Mesendoderm (in vitro differentiated cells): ENCODE data around the gene DACT3.

Experiments
- DNase-seq: peaks from one replicate; pipeline ENCODE4 v3.0.0; 2013
- H2AK5ac ChIP-seq: 2 replicates; pipeline ENCODE4 v1.6.1; 2013; ENCODE audit warnings: low read length, inconsistent platforms
- H2BK120ac ChIP-seq: 2 replicates; pipeline ENCODE4 v1.6.1; 2013; ENCODE audit warnings: low read depth, mild to moderate bottlenecking, low read length, moderate library complexity, mixed read lengths
- H2BK15ac ChIP-seq: replicated peaks from 2 replicates; pipeline ENCODE4 v1.6.1; 2013; ENCODE audit warnings: low read depth, mild to moderate bottlenecking, moderate library complexity
- H2BK5ac ChIP-seq: 2 replicates; pipeline ENCODE4 v1.6.1; 2013; ENCODE audit warnings: low read length, inconsistent platforms
- H3K18ac ChIP-seq: 2 replicates; pipeline ENCODE4 v1.6.1; 2013; ENCODE audit warnings: mild to moderate bottlenecking, low read length, mixed read lengths
- H3K23ac ChIP-seq: one replicate; pipeline ENCODE4 v1.6.1; 2013; ENCODE audit warnings: low read length
- H3K27ac ChIP-seq: 2 replicates; pipeline ENCODE4 v1.5.1; 2013; ENCODE audit warnings: low read depth, mild to moderate bottlenecking, inconsistent platforms, low read length, moderate library complexity
- H3K27me3 ChIP-seq: 2 replicates; pipeline ENCODE4 v1.6.1; 2013; ENCODE audit warnings: low read length, control low read depth, mild to moderate bottlenecking, inconsistent platforms; ENCODE audit not compliant: insufficient read depth, poor library complexity
- H3K36me3 ChIP-seq: 2 replicates; pipeline ENCODE4 v1.6.1; 2013; ENCODE audit warnings: low read length, inconsistent platforms; ENCODE audit not compliant: control insufficient read depth, insufficient read depth
- H3K4ac ChIP-seq: one replicate; pipeline ENCODE4 v1.6.1; 2013; ENCODE audit warnings: low read depth, mild to moderate bottlenecking, low read length, moderate library complexity
- H3K4me1 ChIP-seq: 2 replicates; pipeline ENCODE4 v1.6.1; 2013; ENCODE audit warnings: low read depth, low read length, inconsistent platforms; ENCODE audit not compliant: control insufficient read depth
- H3K4me2 ChIP-seq: 2 replicates; pipeline ENCODE4 v1.6.1; 2013; ENCODE audit warnings: low read length
- H3K4me3 ChIP-seq: 2 replicates; pipeline ENCODE4 v1.5.1; 2013; ENCODE audit warnings: mild to moderate bottlenecking, low read length
- H3K56ac ChIP-seq: one replicate; pipeline ENCODE4 v1.6.1; 2013; ENCODE audit warnings: low read length
- H3K79me1 ChIP-seq: 2 replicates; pipeline ENCODE4 v1.6.1; 2013; ENCODE audit warnings: low read length, inconsistent platforms
- H3K79me2 ChIP-seq: 2 replicates; pipeline ENCODE4 v1.6.1; 2013; ENCODE audit warnings: mild to moderate bottlenecking, low read length; ENCODE audit not compliant: control insufficient read depth, insufficient read depth
- H3K9ac ChIP-seq: 2 replicates; pipeline ENCODE4 v1.6.1; 2013; ENCODE audit warnings: low read length, inconsistent platforms
- H4K5ac ChIP-seq: one replicate; pipeline ENCODE4 v1.6.1; 2013; ENCODE audit warnings: low read length
- H4K8ac ChIP-seq: one replicate; pipeline ENCODE4 v1.6.1; 2013; ENCODE audit warnings: low read depth, mild to moderate bottlenecking, control low read depth, low read length, moderate library complexity
- WGBS: extraction: QIAGEN DNeasy Blood & Tissue Kit; methylation state at CpG from one replicate; pipeline ENCODE4 v1.1.7; 2013; ENCODE audit warnings: low lambda C conversion rate, missing lambda C conversion rate; ENCODE audit not compliant: insufficient coverage; ENCODE audit errors: extremely low coverage; 5-methylcytosine and 5-hydroxymethylcytosine counted together

The DACT3 gene

DNA sequence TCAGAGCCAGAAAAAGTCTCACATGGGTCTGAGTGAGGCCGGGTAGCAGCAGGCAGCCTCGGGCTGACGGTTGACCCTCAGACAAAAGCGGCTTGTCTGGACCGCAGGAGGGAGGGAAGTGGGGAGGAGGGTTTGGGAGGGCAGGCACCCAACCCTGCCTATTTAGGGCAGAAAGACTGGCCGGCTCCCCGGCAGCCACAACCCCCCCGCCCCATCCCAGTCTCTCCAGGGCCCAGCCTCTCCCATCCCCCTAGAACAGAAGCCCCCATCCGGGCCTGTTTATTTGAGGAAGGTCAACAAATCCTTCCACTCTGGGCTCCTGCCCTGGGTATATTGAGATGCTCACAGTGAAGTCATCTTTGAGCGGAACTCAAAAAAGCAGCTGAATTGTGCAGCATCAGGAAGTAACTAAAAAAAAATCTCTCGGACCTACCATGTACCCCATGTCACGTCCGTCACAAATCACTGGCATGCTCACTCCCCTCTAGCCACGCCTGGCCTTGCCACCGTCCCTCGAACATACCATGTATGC is 6.3 kb downstream of the DACT3 start:
- peak; percentile 44 for DNase-seq
- H3K18ac ChIP-seq = no peak overlapping the region
- no peak overlapping the region for H3K4me2 ChIP-seq
- peaks cover 7% of the 10 kb centered on the region for H3K27me3 ChIP-seq
- no peak overlapping the region for H4K5ac ChIP-seq
- H2BK120ac ChIP-seq = no peak overlapping the region
- WGBS = no CpG with 5 or more reads among the region's 16 CpGs
- H3K56ac ChIP-seq = peak overlapping the region; percentile 65
- peak overlapping the region; percentile 22 for H3K4ac ChIP-seq
- H3K4me3 ChIP-seq = no peak overlapping the region
- no peaks in the 10 kb centered on the region for H3K79me2 ChIP-seq
- no peak overlapping the region for H3K23ac ChIP-seq
- no peak overlapping the region for H2BK5ac ChIP-seq
- no peaks in the 10 kb centered on the region for H3K36me3 ChIP-seq
- H2BK15ac ChIP-seq = no peak overlapping the region
- no peaks in the 10 kb centered on the region for H3K4me1 ChIP-seq
- H4K8ac ChIP-seq = no peak overlapping the region
- no peaks in the 10 kb centered on the region for H3K79me1 ChIP-seq
- no peak overlapping the region for H2AK5ac ChIP-seq
- no peak overlapping the region for H3K9ac ChIP-seq
- H3K27ac ChIP-seq = no peak overlapping the region

DNA sequence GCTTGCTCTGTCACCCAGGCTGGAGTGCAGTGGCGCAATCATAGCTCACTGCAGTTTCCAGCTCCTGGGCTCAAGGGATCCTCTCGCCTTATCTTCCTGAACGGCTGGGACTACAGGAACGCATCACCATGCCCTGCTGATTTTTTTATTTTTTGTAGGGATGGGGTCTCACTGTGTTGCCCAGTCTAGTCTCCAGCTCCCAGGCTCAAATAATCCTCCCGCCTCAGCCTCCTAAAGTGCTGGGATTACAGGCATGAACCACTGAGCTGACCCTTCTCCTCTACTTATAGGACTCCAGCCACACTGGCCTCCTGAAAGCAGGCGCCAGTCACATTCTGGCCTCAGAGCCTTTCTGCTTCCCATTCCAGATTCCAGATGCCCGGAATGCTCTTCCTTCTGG is 10.5 kb downstream of the DACT3 start:
- no peak overlapping the region for H3K4ac ChIP-seq
- H3K36me3 ChIP-seq = no peaks in the 10 kb centered on the region
- no peaks in the 10 kb centered on the region for H3K79me2 ChIP-seq
- H2BK15ac ChIP-seq = no peak overlapping the region
- no peak overlapping the region for H3K27ac ChIP-seq
- H4K5ac ChIP-seq = no peak overlapping the region
- no peak for DNase-seq
- H3K79me1 ChIP-seq = no peaks in the 10 kb centered on the region
- H3K56ac ChIP-seq = no peak overlapping the region
- H3K9ac ChIP-seq = no peak overlapping the region
- no peaks in the 10 kb centered on the region for H3K4me1 ChIP-seq
- no peak overlapping the region for H2BK5ac ChIP-seq
- H2BK120ac ChIP-seq = no peak overlapping the region
- no peak overlapping the region for H4K8ac ChIP-seq
- H3K4me2 ChIP-seq = no peak overlapping the region
- WGBS = no CpG with 5 or more reads among the region's 7 CpGs
- H3K4me3 ChIP-seq = no peak overlapping the region
- H3K23ac ChIP-seq = no peak overlapping the region
- no peak overlapping the region for H2AK5ac ChIP-seq
- H3K27me3 ChIP-seq = peaks cover 36% of the 10 kb centered on the region
- no peak overlapping the region for H3K18ac ChIP-seq

- no peak overlapping the region for H3K9ac ChIP-seq
- no CpG with 5 or more reads among the region's 144 CpGs for WGBS
- H2BK5ac ChIP-seq = no peak overlapping the region
- DNase-seq = no peak
- H3K79me1 ChIP-seq = no peaks in the 10 kb centered on the region
- H3K18ac ChIP-seq = no peak overlapping the region
- no peak overlapping the region for H4K5ac ChIP-seq
- H2BK15ac ChIP-seq = no peak overlapping the region
- H3K79me2 ChIP-seq = no peaks in the 10 kb centered on the region
- no peak overlapping the region for H3K23ac ChIP-seq
- no peak overlapping the region for H3K56ac ChIP-seq
- peaks cover 36% of the 10 kb centered on the region for H3K27me3 ChIP-seq
- H3K4me1 ChIP-seq = no peaks in the 10 kb centered on the region
- no peaks in the 10 kb centered on the region for H3K36me3 ChIP-seq
- no peak overlapping the region for H3K27ac ChIP-seq
- no peak overlapping the region for H2AK5ac ChIP-seq
- no peak overlapping the region for H2BK120ac ChIP-seq
- H3K4ac ChIP-seq = no peak overlapping the region
- no peak overlapping the region for H3K4me2 ChIP-seq
- no peak overlapping the region for H4K8ac ChIP-seq
- H3K4me3 ChIP-seq = no peak overlapping the region
Observed at GRCh38 chr19:46648961-46649960, 11.7 kb downstream of the DACT3 start.

- WGBS = no CpG with 5 or more reads among the region's 63 CpGs
- Histone ChIP-seq H3K23ac (no peak overlapping the region), H3K4me3 (no peak overlapping the region), H3K79me2 (no peaks in the 10 kb centered on the region), H2AK5ac (no peak overlapping the region), H3K56ac (no peak overlapping the region), H2BK15ac (no peak overlapping the region), H2BK120ac (no peak overlapping the region), H4K8ac (no peak overlapping the region), H3K27me3 (peaks cover 36% of the 10 kb centered on the region), H3K27ac (no peak overlapping the region), H4K5ac (no peak overlapping the region), H3K36me3 (no peaks in the 10 kb centered on the region), H3K18ac (no peak overlapping the region), H3K79me1 (no peaks in the 10 kb centered on the region), H3K9ac (no peak overlapping the region), H3K4ac (no peak overlapping the region), H3K4me2 (no peak overlapping the region), H2BK5ac (no peak overlapping the region), H3K4me1 (no peaks in the 10 kb centered on the region)
- no peak for DNase-seq
Observed at GRCh38 chr19:46648060-46648960, 12.7 kb downstream of the DACT3 start.

DNA sequence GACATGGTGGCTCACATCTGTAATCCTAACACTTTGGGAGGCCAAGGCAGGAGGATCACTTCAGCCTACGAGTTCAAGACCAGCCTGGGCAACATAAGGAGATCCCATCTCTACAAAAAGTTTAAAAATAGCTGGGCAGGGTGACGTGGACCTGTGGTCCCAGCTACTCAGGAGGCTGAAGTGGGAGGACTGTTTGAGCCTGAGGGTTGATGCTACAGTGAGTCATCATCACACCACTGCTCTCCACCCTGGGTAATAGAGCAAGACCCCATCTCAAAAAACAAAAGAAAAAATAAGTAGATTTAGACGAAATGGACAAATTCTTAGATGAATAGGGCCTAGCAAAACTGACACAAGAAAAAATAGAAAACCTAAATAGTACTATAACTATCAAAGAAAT is 14.6 kb downstream of the DACT3 start:
- H3K27me3 ChIP-seq = peaks cover 36% of the 10 kb centered on the region
- no peak overlapping the region for H3K23ac ChIP-seq

More for the DNA sequence above, 14.6 kb downstream of the DACT3 start:
- Histone ChIP-seq H3K4me1 (no peaks in the 10 kb centered on the region), H2BK5ac (no peak overlapping the region), H3K79me2 (no peaks in the 10 kb centered on the region), H3K4me2 (no peak overlapping the region), H2BK15ac (no peak overlapping the region), H3K4ac (no peak overlapping the region), H3K56ac (no peak overlapping the region), H4K8ac (no peak overlapping the region), H3K79me1 (no peaks in the 10 kb centered on the region), H2AK5ac (no peak overlapping the region), H4K5ac (no peak overlapping the region), H3K9ac (no peak overlapping the region), H3K27ac (no peak overlapping the region), H3K18ac (no peak overlapping the region), H3K36me3 (no peaks in the 10 kb centered on the region), H3K4me3 (no peak overlapping the region), H2BK120ac (no peak overlapping the region)
- no peak for DNase-seq
- no CpG with 5 or more reads among the region's 3 CpGs for WGBS
